GM12891 (cell line): ENCODE data around the gene UFSP2.

ENCODE experiments used
- POLR2A ChIP-seq: IDR thresholded peaks from 2 replicates; pipeline ENCODE4 v1.6.1; 2011; ENCODE audit warnings: low read depth, low read length, control low read depth
- POLR2AphosphoS5 ChIP-seq: IDR thresholded peaks from 2 replicates; pipeline ENCODE4 v1.6.1; 2011; ENCODE audit warnings: low read depth, low read length, control low read depth
- POU2F2 ChIP-seq: IDR thresholded peaks from 2 replicates; pipeline ENCODE4 v1.6.1; 2011; ENCODE audit warnings: low read depth, mild to moderate bottlenecking, control low read depth, low read length, moderate library complexity
- SPI1 ChIP-seq: IDR thresholded peaks from 2 replicates; pipeline ENCODE4 v1.6.1; 2011; ENCODE audit warnings: low read depth, low read length, control low read depth
- TAF1 ChIP-seq: IDR thresholded peaks from 2 replicates; pipeline ENCODE4 v1.6.1; 2011; ENCODE audit warnings: low read depth, low read length, control low read depth

- TF ChIP-seq POLR2A, result no peak
- TF ChIP-seq POLR2AphosphoS5, result no peak
- TF ChIP-seq TAF1, result no peak
- TF ChIP-seq SPI1, result no peak
- TF ChIP-seq POU2F2, result no peak
Observed at GRCh38 chr4:185441479-185441878, 15.7 kb upstream of the UFSP2 start.
